Measurements from ENCODE around the gene SMIM10L1.

The SMIM10L1 gene

DNA sequence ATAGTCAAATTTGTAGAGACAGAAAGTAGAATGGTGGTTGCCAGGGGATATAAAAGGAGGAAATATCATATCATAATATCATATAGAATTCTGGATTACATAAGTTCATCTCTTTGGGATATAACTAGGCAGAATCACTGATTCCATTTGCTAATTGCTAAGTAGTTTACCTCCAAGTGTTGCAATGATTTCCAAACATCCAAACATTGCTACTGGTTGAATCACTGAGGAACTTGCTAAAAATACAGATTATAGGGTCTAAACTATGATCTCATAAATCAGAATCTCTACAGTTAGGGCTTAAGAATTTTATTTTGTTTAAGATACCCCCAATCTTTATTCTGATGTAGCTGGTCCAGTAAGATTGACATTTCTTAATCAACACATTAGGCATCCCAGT, 31.8 kb downstream of the SMIM10L1 start:
- Histone ChIP-seq H3K9me3 (ENCODE audit: control insufficient read depth, low read depth, low read length) (peaks cover 6% of the 10 kb centered on the region), H3K27ac (ENCODE audit: low read length) (no peak overlapping the region), H3K36me3 (ENCODE audit: control insufficient read depth, low read depth, low read length) (no peaks in the 10 kb centered on the region), H3K27me3 (ENCODE audit: control insufficient read depth, insufficient read depth, low read length) (no peaks in the 10 kb centered on the region), H3K4me1 (ENCODE audit: control insufficient read depth, low read depth, low read length) (no peaks in the 10 kb centered on the region), H3K9ac (ENCODE audit: low read length) (no peak overlapping the region), H3K4me3 (ENCODE audit: low read length) (no peak overlapping the region)

DNA sequence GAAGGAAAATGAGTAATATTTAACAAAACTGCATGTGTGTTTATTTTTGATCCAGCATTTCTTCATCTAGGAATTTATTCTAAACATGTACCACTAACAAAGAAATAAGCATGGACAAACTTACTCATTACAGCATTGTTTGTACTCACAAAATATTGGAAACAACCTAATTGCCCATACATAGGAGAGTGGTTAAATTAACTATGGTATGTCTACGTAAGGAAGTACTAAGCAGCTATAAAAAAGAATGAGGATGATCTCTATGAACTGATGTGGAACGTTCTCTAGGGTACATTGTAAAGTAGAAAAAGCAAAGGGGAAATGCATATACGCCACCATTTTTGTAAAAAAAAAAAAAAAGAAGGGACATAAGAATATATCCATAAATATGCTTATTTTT, 33.2 kb downstream of the SMIM10L1 start:
- Histone ChIP-seq H3K9me3 (ENCODE audit: control insufficient read depth, low read depth, low read length) (peaks cover 6% of the 10 kb centered on the region), H3K4me3 (ENCODE audit: low read length) (no peak overlapping the region), H3K4me1 (ENCODE audit: control insufficient read depth, low read depth, low read length) (no peaks in the 10 kb centered on the region), H3K9ac (ENCODE audit: low read length) (no peak overlapping the region), H3K27me3 (ENCODE audit: control insufficient read depth, insufficient read depth, low read length) (no peaks in the 10 kb centered on the region), H3K36me3 (ENCODE audit: control insufficient read depth, low read depth, low read length) (no peaks in the 10 kb centered on the region), H3K27ac (ENCODE audit: low read length) (no peak overlapping the region)

DNA sequence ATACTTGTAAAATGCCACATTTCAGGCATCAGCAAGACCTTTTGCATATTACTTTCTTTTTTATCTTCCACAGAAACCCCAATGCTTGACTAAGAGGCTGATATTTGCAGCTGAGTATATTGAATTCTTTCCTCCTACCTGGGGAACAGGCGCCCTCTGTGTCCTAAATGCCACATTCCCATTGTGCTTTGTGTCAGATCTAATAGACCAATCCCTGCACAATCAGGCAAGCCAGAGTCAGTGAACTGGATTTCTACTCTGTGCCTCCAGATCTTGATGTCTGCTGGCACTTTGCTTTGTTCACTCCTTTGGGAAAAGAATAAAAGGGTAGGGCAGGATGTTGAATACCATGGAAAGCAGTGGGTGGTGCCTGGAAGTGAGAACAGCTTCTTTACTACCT, 38.1 kb downstream of the SMIM10L1 start:
- no peaks in the 10 kb centered on the region for H3K27me3 ChIP-seq (ENCODE audit: control insufficient read depth, insufficient read depth, low read length)
- H3K4me3 ChIP-seq (ENCODE audit: low read length): no peak overlapping the region
- H3K9ac ChIP-seq (ENCODE audit: low read length): no peak overlapping the region
- no peaks in the 10 kb centered on the region for H3K36me3 ChIP-seq (ENCODE audit: control insufficient read depth, low read depth, low read length)
- H3K9me3 ChIP-seq (ENCODE audit: control insufficient read depth, low read depth, low read length): peaks cover 5% of the 10 kb centered on the region
- H3K27ac ChIP-seq (ENCODE audit: low read length): no peak overlapping the region
- no peaks in the 10 kb centered on the region for H3K4me1 ChIP-seq (ENCODE audit: control insufficient read depth, low read depth, low read length)

Measured in iPS-18a (cell line).